K562 (cell line): ENCODE measurements around the gene MATN1. TPM values are rescaled to one million over a fixed set of nuclear protein-coding genes. Genes with fewer than 3 reads are reported as not detected.

Experiments
- ATF7 ChIP-seq: fragments of 450-650 bp; IDR thresholded peaks from 2 replicates; pipeline ENCODE4 v1.7.1; 2014; ENCODE audit warnings: mild to moderate bottlenecking, moderate library complexity
- CEBPG ChIP-seq, 3 experiments: fragments of 200-800 bp in 1 of 3; sonication (Bioruptor generic) in 1 of 3; sonication (generic) in 1 of 3; formaldehyde crosslinking in 1 of 3; IDR thresholded peaks in 2 of 3; conservative IDR thresholded peaks in 1 of 3; 2 replicates each; pipeline versions ENCODE4 v1.6.1 to v1.8.0; 2016 to 2022; ENCODE audit warnings: missing compliant biosample characterization in 2 of 3, missing genetic modification characterization in 2 of 3, mild to moderate bottlenecking in 1 of 3, missing genetic modification reagents in 1 of 3
- CHD2 ChIP-seq: IDR thresholded peaks from 2 replicates; pipeline ENCODE4 v1.6.1; 2011; ENCODE audit warnings: low read depth, low read length
- CSDE1 ChIP-seq, 2 experiments: fragments of 450-650 bp; IDR thresholded peaks; 2 replicates each; pipeline ENCODE4 v1.6.1; 2016; ENCODE audit warnings: mild to moderate bottlenecking in 1 of 2
- MLX ChIP-seq, 2 experiments: fragments of 450-650 bp in 1 of 2; sonication (generic) in 1 of 2; formaldehyde crosslinking; conservative IDR thresholded peaks; 2 replicates each; pipeline versions ENCODE4 v1.4.0 to v1.8.1; 2020 to 2022; ENCODE audit warnings: mild to moderate bottlenecking in 1 of 2, missing genetic modification reagents in 1 of 2
- OTX1 ChIP-seq: fragments of 450-650 bp; formaldehyde crosslinking; IDR thresholded peaks from 2 replicates; pipeline ENCODE4 v1.4.0; 2022; ENCODE audit warnings: mild to moderate bottlenecking
- THRB ChIP-seq: fragments of 450-650 bp; formaldehyde crosslinking; conservative IDR thresholded peaks from 2 replicates; pipeline ENCODE4 v1.4.0; 2022; ENCODE audit warnings: mild to moderate bottlenecking, missing genetic modification characterization
- UBTF ChIP-seq, 2 experiments: IDR thresholded peaks; 2 replicates each; pipeline ENCODE4 v1.6.1; 2012; ENCODE audit warnings: improper control_type of control experiment in 2 of 2, low read depth in 2 of 2, low read length in 2 of 2, borderline replicate concordance in 1 of 2
- ZBTB1 ChIP-seq: sonication (generic); formaldehyde crosslinking; IDR thresholded peaks from 2 replicates; pipeline ENCODE4 v1.8.1; 2023; ENCODE audit warnings: missing genetic modification reagents, low read depth, mild to moderate bottlenecking, borderline replicate concordance
- ZNF165 ChIP-seq: fragments of 250-450 bp; sonication (Bioruptor Pico); IDR thresholded peaks from 2 replicates; pipeline ENCODE4 v1.4.0; 2020; ENCODE audit warnings: borderline replicate concordance
- ZNF212 ChIP-seq: fragments of 450-650 bp; formaldehyde crosslinking; IDR thresholded peaks from 2 replicates; pipeline ENCODE4 v1.4.0; 2020; ENCODE audit warnings: mild to moderate bottlenecking
- ZNF583 ChIP-seq: fragments of 250-450 bp; sonication (Bioruptor Pico); IDR thresholded peaks from 2 replicates; pipeline ENCODE4 v1.4.0; 2020
- polyA plus RNA-seq, 8 experiments: library from polyadenylated mRNA; depleted of rRNA in 4 of 8; stranded (reverse) in 5 of 8; unstranded in 3 of 8; fragments of >200 nt; fragmentation: Nextera tagmentation in 2 of 8; fragmentation: Illumina TruSeq in 1 of 8; extraction: Ambion mirVana in 2 of 8; extraction: Trizol in 1 of 8; gene quantifications; 2 replicates each; pipeline versions ENCODE4 v1.2.1 to v1.2.3, GENCODE V29; 2011 to 2014; ENCODE audit warnings: inconsistent platforms in 1 of 8, missing spikeins in 1 of 8
- total RNA-seq, 7 experiments: library from RNA; depleted of rRNA in 6 of 7; stranded (reverse); fragments of >200 nt in 6 of 7; fragmentation: Illumina TruSeq in 2 of 7; extraction: Trizol in 2 of 7; gene quantifications; 2 replicates each; pipeline versions ENCODE4 v1.2.1 to v1.2.3, GENCODE V29; 2011 to 2021; ENCODE audit warnings: low replicate concordance in 1 of 7
- TF ChIP-seq, protein P1 (sequence below): fragments of 450-650 bp; conservative IDR thresholded peaks from 2 replicates; pipeline ENCODE4 v1.6.1; 2016; ENCODE audit warnings: missing genetic modification characterization, low read depth, mild to moderate bottlenecking, missing compliant biosample characterization, moderate library complexity
- TF ChIP-seq, protein P2 (sequence below): fragments of 250-450 bp; sonication (Bioruptor Pico); IDR thresholded peaks from 2 replicates; pipeline ENCODE4 v1.9.0; 2021; ENCODE audit warnings: mild to moderate bottlenecking, inconsistent platforms
- TF ChIP-seq, protein P3 (sequence below): fragments of 250-450 bp; sonication (Bioruptor Pico); IDR thresholded peaks from 2 replicates; pipeline ENCODE4 v1.8.0; 2022; ENCODE audit warnings: inconsistent platforms, mild to moderate bottlenecking, moderate library complexity, borderline replicate concordance

Gene MATN1
- total and polyA plus RNA-seq, 9 of the 15 experiments (the other 6 are each of a cell fraction or from before 2014, with no cell fraction given), result 0.10 to 2.3 (median 1.2) TPM

DNA sequence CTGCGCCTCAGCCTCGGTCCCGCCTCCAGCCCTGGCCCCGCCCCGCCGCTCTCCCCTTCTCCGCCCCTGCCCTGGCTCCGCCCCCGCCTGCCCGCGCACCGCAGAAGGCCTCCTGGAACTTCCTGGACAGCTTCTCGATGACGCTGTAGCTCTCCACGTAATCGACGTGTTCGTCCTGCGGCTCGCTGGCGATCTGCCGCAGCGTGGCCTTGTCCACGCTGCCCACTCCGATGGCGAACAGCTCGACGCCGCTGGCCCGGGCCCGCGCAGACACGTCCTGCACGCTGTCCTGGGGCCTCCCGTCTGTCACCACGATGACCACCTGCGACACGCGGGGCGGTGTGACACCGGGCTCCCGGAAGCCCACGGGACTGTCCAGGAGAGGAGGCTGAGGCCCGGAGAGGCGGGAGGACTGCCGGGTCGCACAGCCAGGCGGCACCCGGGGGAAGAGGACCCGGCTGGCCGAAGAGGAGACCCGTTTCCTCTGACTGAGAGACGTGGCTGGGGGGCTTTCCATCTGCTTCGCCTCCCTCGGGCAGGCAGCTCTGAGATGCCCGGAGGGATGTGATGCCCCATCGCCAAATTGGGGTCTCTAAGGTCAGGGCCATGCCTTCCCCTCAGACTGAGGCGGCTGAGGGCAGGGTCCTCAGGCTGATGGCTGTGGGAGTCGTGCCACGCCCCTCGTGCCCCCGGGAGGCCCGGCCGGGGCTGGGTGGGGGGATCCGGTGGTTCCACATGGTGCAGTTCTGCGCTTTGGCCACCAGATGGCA is 4.6 kb downstream of the MATN1 start (continued):
- TF ChIP-seq, protein P1, sequence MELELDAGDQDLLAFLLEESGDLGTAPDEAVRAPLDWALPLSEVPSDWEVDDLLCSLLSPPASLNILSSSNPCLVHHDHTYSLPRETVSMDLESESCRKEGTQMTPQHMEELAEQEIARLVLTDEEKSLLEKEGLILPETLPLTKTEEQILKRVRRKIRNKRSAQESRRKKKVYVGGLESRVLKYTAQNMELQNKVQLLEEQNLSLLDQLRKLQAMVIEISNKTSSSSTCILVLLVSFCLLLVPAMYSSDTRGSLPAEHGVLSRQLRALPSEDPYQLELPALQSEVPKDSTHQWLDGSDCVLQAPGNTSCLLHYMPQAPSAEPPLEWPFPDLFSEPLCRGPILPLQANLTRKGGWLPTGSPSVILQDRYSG, result peak; percentile 89
- peak; percentile 77; the same call in 1 of the 2 replicates for TF ChIP-seq ZBTB1 (CRISPR knock-in tag)
- peak; percentile 91 for TF ChIP-seq ZNF583 (CRISPR knock-in tag)
- TF ChIP-seq MLX (CRISPR knock-in tag; conservative IDR thresholded peaks at IDR 0.05), result peak in 1 of 2 experiments; percentile 86; a peak in 2 of 4 replicates
- peak; percentile 52; the same call in 1 of the 2 replicates for TF ChIP-seq ZNF212
- peak; percentile 54 for TF ChIP-seq CEBPG (CRISPR knock-in tag; IDR thresholded peaks at IDR 0.05)
- no peak; a peak in 1 of 4 replicates for TF ChIP-seq CEBPG (tag; conservative IDR thresholded peaks at IDR 0.05 in 1 of 2, IDR thresholded peaks at IDR 0.05 in 1 of 2)
- peak; percentile 89; the same call in 1 of the 2 replicates for TF ChIP-seq THRB (CRISPR knock-in tag)
- peak; percentile 88 for TF ChIP-seq ATF7
- TF ChIP-seq, protein P2, sequence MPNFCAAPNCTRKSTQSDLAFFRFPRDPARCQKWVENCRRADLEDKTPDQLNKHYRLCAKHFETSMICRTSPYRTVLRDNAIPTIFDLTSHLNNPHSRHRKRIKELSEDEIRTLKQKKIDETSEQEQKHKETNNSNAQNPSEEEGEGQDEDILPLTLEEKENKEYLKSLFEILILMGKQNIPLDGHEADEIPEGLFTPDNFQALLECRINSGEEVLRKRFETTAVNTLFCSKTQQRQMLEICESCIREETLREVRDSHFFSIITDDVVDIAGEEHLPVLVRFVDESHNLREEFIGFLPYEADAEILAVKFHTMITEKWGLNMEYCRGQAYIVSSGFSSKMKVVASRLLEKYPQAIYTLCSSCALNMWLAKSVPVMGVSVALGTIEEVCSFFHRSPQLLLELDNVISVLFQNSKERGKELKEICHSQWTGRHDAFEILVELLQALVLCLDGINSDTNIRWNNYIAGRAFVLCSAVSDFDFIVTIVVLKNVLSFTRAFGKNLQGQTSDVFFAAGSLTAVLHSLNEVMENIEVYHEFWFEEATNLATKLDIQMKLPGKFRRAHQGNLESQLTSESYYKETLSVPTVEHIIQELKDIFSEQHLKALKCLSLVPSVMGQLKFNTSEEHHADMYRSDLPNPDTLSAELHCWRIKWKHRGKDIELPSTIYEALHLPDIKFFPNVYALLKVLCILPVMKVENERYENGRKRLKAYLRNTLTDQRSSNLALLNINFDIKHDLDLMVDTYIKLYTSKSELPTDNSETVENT (CRISPR knock-in tag), result 0 out of 2 replicates have a peak, but pooled peaks have one; percentile 68
- peak; percentile 10; the same call in 1 of the 2 replicates for TF ChIP-seq CHD2
- peak; percentile 80 for TF ChIP-seq ZNF165 (CRISPR knock-in tag)
- TF ChIP-seq CSDE1 (IDR thresholded peaks at IDR 0.05), result no peak
- TF ChIP-seq, protein P3, sequence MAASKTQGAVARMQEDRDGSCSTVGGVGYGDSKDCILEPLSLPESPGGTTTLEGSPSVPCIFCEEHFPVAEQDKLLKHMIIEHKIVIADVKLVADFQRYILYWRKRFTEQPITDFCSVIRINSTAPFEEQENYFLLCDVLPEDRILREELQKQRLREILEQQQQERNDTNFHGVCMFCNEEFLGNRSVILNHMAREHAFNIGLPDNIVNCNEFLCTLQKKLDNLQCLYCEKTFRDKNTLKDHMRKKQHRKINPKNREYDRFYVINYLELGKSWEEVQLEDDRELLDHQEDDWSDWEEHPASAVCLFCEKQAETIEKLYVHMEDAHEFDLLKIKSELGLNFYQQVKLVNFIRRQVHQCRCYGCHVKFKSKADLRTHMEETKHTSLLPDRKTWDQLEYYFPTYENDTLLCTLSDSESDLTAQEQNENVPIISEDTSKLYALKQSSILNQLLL, result no peak
- peak; percentile 96 for TF ChIP-seq OTX1
- peak in 1 of 2 experiments; percentile 87; a peak in 2 of 4 replicates for TF ChIP-seq UBTF (IDR thresholded peaks at IDR 0.05; ENCODE audit: borderline replicate concordance in 1 of 2, low read depth in 2 of 2, low read length in 2 of 2)
